ENCODE measurements around the gene DHRS2.

DNA sequence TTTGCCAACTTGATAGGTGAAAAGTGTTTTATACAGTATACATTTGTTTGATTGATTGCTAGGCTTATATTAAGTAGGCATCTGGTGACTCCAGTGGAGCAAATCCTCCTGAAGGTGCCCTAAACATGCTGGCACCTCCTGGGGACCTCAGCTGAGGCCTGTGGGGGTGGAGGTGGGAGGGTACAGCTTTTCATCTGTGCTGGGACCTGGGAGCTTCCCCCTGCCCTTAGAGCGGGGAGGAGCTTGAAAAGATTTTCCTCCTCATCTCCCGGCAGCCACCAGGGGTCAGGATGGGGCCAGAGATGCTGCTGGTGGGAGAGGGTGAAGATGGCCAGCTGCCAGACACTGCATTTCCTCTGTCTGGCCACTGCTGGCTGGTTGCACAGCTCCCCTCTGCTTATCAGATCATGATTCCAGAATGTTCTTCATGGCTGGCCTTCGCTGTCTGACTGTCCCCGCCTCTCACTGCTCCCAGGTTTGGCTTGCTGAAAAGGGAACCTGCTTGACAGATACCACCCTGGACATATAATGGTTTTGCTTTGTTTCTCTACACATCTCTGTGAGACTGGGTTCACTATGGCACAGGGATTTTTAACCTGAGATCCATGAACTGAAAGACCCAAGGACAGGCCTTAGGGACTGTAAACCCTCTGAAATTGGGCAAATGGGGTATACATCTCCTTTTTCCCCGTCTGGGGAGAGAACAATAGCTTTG lies 47.1 kb upstream of the DHRS2 start:
- TF ChIP-seq POLR2A (IDR thresholded peaks at IDR 0.05; ENCODE audit: low read depth): no peak
- TF ChIP-seq, protein P1, sequence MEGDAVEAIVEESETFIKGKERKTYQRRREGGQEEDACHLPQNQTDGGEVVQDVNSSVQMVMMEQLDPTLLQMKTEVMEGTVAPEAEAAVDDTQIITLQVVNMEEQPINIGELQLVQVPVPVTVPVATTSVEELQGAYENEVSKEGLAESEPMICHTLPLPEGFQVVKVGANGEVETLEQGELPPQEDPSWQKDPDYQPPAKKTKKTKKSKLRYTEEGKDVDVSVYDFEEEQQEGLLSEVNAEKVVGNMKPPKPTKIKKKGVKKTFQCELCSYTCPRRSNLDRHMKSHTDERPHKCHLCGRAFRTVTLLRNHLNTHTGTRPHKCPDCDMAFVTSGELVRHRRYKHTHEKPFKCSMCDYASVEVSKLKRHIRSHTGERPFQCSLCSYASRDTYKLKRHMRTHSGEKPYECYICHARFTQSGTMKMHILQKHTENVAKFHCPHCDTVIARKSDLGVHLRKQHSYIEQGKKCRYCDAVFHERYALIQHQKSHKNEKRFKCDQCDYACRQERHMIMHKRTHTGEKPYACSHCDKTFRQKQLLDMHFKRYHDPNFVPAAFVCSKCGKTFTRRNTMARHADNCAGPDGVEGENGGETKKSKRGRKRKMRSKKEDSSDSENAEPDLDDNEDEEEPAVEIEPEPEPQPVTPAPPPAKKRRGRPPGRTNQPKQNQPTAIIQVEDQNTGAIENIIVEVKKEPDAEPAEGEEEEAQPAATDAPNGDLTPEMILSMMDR (IDR thresholded peaks at IDR 0.05): peak; percentile 38 to 53 (median 46)
- peak in 1 of 2 donors; percentile 20 for TF ChIP-seq POLR2AphosphoS5 (IDR thresholded peaks at IDR 0.05)
- no peak for TF ChIP-seq EP300 (IDR thresholded peaks at IDR 0.05)
